DND-41 (cell line): ENCODE results near the gene NPY.

Source experiments
- ATAC-seq: fragments of 200-7000 bp; cut with Tn5 transposase; 3 replicates; pipeline ENCODE4 v1.9.1; 2021; ENCODE audit warnings: low read depth; ENCODE audit not compliant: insufficient read depth
- DNase-seq: peaks from one replicate; pipeline ENCODE4 v3.0.0-alpha.2; 2020
- H2AFZ ChIP-seq: 2 replicates; pipeline ENCODE4 v1.6.0; 2012; ENCODE audit warnings: low read depth, low read length
- H3K27ac ChIP-seq: 2 replicates; pipeline ENCODE4 v1.5.1; 2012; ENCODE audit warnings: low read length, inconsistent platforms
- H3K27me3 ChIP-seq: fragments of 200-600 bp; sonication (generic); 2 replicates; pipeline ENCODE4 v1.6.0; 2012; ENCODE audit warnings: low read length, mild to moderate bottlenecking, inconsistent platforms; ENCODE audit not compliant: insufficient read depth, poor library complexity
- H3K36me3 ChIP-seq: 2 replicates; pipeline ENCODE4 v1.5.1; 2012; ENCODE audit warnings: low read length, inconsistent platforms; ENCODE audit not compliant: insufficient read depth
- H3K4me1 ChIP-seq: 2 replicates; pipeline ENCODE4 v1.5.1; 2012; ENCODE audit warnings: mild to moderate bottlenecking, low read length; ENCODE audit not compliant: insufficient read depth
- H3K4me2 ChIP-seq: 2 replicates; pipeline ENCODE4 v1.6.0; 2012; ENCODE audit warnings: mild to moderate bottlenecking, moderate library complexity, low read length, inconsistent platforms; ENCODE audit not compliant: insufficient read depth
- H3K4me3 ChIP-seq, 2 experiments: fragments of 200-600 bp in 1 of 2; shearing (Covaris generic) in 1 of 2; 2 replicates each; pipeline ENCODE4 v1.5.1; 2012 to 2016; ENCODE audit warnings: inconsistent platforms in 2 of 2, low read length in 2 of 2, mild to moderate bottlenecking in 2 of 2, low read depth in 1 of 2, moderate library complexity in 1 of 2
- H3K79me2 ChIP-seq: 2 replicates; pipeline ENCODE4 v1.6.0; 2012; ENCODE audit warnings: low read length, inconsistent platforms; ENCODE audit not compliant: insufficient read depth
- H3K9ac ChIP-seq: 2 replicates; pipeline ENCODE4 v1.6.0; 2012; ENCODE audit warnings: low read depth, mild to moderate bottlenecking, inconsistent platforms, low read length, moderate library complexity
- H3K9me3 ChIP-seq: 2 replicates; pipeline ENCODE4 v1.5.1; 2012; ENCODE audit warnings: low read length, moderate library complexity, mild to moderate bottlenecking, inconsistent platforms; ENCODE audit not compliant: insufficient read depth, severe bottlenecking
- H4K20me1 ChIP-seq: 2 replicates; pipeline ENCODE4 v1.6.0; 2012; ENCODE audit warnings: low read length; ENCODE audit not compliant: insufficient read depth
- CTCF ChIP-seq: IDR thresholded peaks from 2 replicates; pipeline ENCODE4 v1.5.1; 2012; ENCODE audit warnings: borderline replicate concordance, low read length, moderate library complexity, mild to moderate bottlenecking; ENCODE audit not compliant: poor library complexity, severe bottlenecking; ENCODE audit errors: extremely low read depth
- EZH2 ChIP-seq: IDR thresholded peaks from 3 replicates; pipeline ENCODE4 v1.6.1; 2012; ENCODE audit warnings: borderline replicate concordance, low read depth, mild to moderate bottlenecking, moderate library complexity, low read length, inconsistent platforms; ENCODE audit not compliant: severe bottlenecking

The NPY gene

GRCh38 chr7:24283554-24283896, 465 bp upstream of the NPY start:
- DNase-seq (peak; percentile 9), ATAC-seq (peak; percentile 53; the same call in 2 of the 3 replicates)
- Histone ChIP-seq H3K36me3 (no peaks in the 10 kb centered on the region), H3K4me2 (no peak overlapping the region), H3K4me3 (no peak overlapping the region), H4K20me1 (no peaks in the 10 kb centered on the region), H2AFZ (no peak overlapping the region), H3K27ac (no peak overlapping the region), H3K4me1 (no peaks in the 10 kb centered on the region), H3K79me2 (no peaks in the 10 kb centered on the region), H3K9ac (no peak overlapping the region), H3K9me3 (no peaks in the 10 kb centered on the region), H3K27me3 (peaks cover 3% of the 10 kb centered on the region)
- TF ChIP-seq CTCF, result no peak
- TF ChIP-seq EZH2, result no peak

GRCh38 chr7:24284699-24285506, 913 bp downstream of the NPY start:
- H3K9ac ChIP-seq, result no peak overlapping the region
- H4K20me1 ChIP-seq, result no peaks in the 10 kb centered on the region
- H3K27ac ChIP-seq, result no peak overlapping the region
- DNase-seq, result no peak
- H2AFZ ChIP-seq, result no peak overlapping the region
- H3K4me3 ChIP-seq, result no peak overlapping the region
- no peaks in the 10 kb centered on the region for H3K4me1 ChIP-seq
- no peak overlapping the region for H3K4me2 ChIP-seq
- H3K27me3 ChIP-seq, result peaks cover 10% of the 10 kb centered on the region
- no peaks in the 10 kb centered on the region for H3K9me3 ChIP-seq
- TF ChIP-seq CTCF (no peak), EZH2 (no peak)
- ATAC-seq, result no peak
- H3K79me2 ChIP-seq, result no peaks in the 10 kb centered on the region
- H3K36me3 ChIP-seq, result no peaks in the 10 kb centered on the region

- Histone ChIP-seq H3K9ac (no peak overlapping the region), H3K36me3 (no peaks in the 10 kb centered on the region), H3K4me2 (no peak overlapping the region), H3K9me3 (no peaks in the 10 kb centered on the region), H3K4me1 (no peaks in the 10 kb centered on the region), H3K79me2 (no peaks in the 10 kb centered on the region), H3K27me3 (peaks cover 10% of the 10 kb centered on the region), H4K20me1 (no peaks in the 10 kb centered on the region), H2AFZ (no peak overlapping the region), H3K27ac (no peak overlapping the region), H3K4me3 (no peak overlapping the region)
- peak; percentile 96 for ATAC-seq
- TF ChIP-seq EZH2 (no peak), CTCF (peak; percentile 63)
- DNase-seq, result peak; percentile 45
These were observed 6.1 kb downstream of the NPY start for GRCh38 chr7:24290004-24290641.
